Hepatocyte (in vitro differentiated cells): ENCODE measurements around the gene ATAD3C.

Source experiments
- EZH2 ChIP-seq: fragments of 200-600 bp; sonication (generic); IDR thresholded peaks from 2 replicates; pipeline ENCODE4 v1.6.1; 2016; ENCODE audit warnings: antibody characterized with exemption, mild to moderate bottlenecking, borderline replicate concordance
- EZH2phosphoT487 ChIP-seq: fragments of 200-600 bp; sonication (generic); IDR thresholded peaks from one replicate; pipeline ENCODE4 v1.6.1; 2018; ENCODE audit warnings: antibody characterized with exemption, mild to moderate bottlenecking, low read depth, moderate library complexity; ENCODE audit not compliant: unreplicated experiment, severe bottlenecking
- TF ChIP-seq, protein P1 (sequence below): fragments of 200-600 bp; sonication (generic); IDR thresholded peaks from 2 replicates; pipeline ENCODE4 v1.5.1; 2016; ENCODE audit warnings: antibody characterized with exemption, mild to moderate bottlenecking; ENCODE audit not compliant: poor library complexity

DNA sequence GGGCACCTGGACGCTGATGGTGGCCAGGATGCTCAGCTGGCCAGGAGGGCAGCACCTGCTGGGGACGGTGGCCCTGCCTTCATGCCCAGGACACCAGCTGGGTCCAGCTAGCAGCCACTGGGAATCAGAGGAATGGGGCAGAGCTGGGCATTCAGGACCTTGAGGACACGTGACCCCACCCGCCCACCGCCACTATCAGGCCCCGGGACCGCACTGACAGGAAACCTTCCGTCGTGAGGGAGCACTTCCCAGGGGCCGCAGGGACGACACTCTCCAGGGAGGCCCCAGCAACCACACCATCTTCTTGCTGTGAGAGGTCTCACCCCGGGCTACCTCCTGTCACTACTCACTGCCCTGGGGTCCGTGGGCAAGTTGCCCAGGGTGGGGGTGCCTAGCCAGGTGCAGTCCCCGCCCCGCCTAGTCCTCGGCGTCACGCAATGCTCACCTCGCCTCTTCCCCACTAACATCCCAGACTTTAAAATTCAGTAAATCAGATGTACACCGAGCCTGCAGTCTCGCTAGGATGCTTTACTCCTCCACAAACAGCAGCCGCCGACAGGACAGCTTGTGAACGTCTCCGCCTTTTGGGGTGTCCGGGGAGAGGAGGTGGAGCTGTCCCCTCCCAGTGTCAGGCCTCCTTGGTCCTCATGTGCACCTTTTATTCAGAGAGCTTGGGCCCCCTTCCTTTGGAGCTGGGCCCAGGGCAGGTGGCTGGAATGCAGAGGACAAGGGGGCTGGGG, 9.1 kb upstream of the ATAD3C start:
- TF ChIP-seq EZH2 (no peak), EZH2phosphoT487 (no peak)
- TF ChIP-seq, protein P1, sequence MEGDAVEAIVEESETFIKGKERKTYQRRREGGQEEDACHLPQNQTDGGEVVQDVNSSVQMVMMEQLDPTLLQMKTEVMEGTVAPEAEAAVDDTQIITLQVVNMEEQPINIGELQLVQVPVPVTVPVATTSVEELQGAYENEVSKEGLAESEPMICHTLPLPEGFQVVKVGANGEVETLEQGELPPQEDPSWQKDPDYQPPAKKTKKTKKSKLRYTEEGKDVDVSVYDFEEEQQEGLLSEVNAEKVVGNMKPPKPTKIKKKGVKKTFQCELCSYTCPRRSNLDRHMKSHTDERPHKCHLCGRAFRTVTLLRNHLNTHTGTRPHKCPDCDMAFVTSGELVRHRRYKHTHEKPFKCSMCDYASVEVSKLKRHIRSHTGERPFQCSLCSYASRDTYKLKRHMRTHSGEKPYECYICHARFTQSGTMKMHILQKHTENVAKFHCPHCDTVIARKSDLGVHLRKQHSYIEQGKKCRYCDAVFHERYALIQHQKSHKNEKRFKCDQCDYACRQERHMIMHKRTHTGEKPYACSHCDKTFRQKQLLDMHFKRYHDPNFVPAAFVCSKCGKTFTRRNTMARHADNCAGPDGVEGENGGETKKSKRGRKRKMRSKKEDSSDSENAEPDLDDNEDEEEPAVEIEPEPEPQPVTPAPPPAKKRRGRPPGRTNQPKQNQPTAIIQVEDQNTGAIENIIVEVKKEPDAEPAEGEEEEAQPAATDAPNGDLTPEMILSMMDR = no peak
